ENCODE data around the gene PMM1.
"Not testable (repeated sequence)": the region's sequence is repeated elsewhere in the genome, so short reads cannot be mapped to it uniquely, and the experiment has no call there.

Gene PMM1

DNA sequence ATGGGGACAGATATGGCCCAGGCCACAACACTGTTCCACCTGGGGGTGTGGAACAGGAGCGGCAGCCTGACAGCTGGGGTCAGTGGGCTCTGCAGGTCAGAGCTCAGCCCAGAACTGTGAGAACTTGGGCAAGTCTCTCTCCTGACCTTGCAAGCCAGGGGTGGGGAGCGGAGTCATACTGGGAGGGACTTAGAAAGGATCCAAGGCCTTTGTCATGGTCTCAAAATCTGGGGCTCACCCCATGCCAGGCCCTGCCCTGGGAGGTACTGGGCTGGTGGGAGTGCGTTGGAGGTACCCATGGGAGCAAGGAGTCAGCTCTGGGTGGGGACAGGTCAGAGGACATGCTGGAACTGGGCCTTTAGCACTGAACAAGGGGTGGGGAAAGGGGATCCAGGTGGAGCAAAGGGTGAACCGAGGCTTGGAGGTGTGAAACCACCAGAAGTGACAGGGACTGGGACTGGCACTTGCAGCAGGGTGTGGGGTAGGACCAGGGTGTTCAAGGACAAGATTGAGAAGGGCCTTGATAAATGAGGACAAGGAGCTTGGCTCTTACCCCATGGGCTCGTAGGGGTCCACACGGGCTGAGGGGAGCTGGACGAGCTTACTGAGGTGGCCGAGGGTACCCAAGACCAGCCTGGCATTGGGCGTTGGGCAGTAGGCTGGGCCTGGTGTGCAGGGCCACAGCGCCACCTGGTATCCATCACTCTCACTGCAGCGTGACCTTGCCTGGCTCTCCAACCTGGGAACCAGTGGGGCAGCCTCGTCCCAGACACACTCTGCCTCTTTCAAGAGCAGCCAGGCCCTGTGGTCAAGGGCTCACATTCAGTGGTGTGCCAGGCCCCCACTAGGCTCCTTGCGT, 7.4 kb upstream of the PMM1 start:
- DNase-seq (ENCODE audit: low spot score), result peak; percentile 72

DNA sequence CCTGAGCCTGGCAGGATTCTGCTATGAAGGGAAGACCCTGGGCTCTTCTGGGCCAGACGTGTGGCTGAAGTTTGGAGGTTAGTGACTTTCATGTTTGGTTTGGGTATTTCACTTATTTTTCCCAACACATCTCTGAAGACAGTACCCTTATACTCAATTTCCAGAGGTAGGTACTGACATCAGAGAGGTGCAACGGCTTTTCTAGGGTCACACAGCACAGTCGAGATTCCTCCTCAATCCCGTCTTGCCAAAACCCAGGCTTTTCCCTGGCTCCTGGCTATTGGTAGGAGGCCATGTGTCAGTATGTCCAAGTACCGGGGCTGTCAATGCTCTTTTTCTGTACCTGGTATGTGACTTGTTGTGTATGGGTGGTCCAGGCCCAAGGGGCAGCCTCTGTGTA, 6.1 kb upstream of the PMM1 start:
- DNase-seq (ENCODE audit: low spot score), result no peak

DNA sequence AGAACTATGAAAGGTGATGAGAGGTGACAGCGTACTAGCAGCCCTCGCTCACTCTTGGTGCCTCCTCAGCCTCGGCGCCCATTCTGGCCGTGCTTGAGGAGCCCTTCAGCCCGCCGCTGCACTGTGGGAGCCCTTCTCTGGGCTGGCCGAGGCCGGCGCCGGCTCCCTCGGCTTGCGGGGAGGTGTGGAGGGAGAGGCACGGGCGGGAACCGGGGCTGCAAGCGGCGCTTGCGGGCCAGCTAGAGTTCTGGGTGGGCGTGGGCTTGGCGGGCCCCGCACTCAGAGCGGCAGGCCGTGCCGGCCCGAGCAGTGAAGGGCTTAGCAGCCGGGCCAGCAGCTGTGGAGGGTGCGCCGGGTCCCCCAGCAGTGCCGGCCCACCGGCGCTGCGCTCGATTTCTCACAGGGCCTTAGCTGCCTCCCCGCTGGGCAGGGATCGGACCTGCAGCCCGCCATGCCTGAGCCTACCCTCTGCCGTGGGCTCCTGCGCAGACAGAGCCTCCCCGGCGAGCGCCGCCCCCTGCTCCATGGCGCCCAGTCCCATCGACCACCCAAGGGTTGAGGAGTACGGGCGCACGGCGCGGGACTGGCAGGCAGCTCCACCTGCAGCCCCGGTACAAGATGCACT, 3.8 kb upstream of the PMM1 start:
- not testable (repeated sequence) for DNase-seq (ENCODE audit: low spot score)

DNA sequence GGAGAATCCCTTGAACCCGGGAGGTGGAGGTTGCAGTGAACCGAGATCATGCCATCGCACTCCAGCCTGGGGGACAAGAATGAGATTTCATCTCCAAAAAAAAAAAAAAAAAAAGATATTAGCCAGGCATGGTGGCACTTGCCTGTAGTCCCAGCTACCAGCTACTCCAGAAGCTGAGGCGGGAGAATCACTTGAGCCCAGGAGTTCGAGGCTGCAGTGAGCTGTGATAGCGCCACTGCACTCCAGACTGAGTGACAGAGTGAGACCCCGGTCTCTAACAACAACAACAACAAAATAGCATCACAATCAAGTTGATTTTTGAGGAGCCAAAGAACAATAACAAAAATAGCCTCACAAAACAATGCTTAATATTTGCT, 2.3 kb downstream of the PMM1 start:
- no peak for DNase-seq (ENCODE audit: low spot score)

DNA sequence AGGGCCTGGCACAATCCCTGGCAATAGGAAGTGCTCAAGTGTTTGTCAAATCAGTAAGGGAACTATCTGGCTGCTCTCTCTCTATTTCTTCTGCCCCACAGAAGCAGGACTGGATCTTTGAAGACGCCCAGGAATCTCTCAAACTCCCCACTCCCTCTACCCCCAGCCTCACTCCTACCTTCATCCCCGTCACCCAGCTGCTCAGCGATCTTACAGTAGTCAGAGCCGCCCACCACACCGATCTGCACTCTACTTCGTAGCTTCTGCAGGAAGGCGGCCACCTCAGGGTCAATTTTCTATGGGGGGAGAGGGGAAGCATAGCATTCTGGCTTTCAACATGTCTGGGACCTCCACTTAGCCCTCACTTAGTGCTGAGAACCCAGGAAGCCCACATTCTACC, 3.7 kb downstream of the PMM1 start:
- no peak for DNase-seq (ENCODE audit: low spot score)

DNA sequence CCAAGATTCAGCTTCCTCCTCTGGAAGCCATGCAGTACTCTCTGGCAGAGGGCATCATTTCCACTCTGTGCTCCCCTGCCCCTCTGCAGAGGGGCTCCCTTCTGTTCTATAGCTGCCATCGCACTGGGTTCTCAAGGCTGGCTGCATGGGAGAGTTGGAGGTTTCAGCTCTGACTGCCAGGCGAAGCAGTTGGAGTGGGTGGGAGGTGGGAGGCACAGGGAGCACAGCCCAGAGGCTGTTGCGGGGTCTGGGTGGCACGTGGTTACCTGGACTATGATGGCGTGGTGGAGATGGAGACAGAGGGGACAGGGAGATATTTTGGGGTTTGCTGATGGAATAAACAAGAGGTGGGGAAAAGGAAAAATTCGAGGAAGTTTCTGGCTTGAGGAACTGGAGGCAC, 4.8 kb downstream of the PMM1 start:
- DNase-seq (ENCODE audit: low spot score), result no peak

DNA sequence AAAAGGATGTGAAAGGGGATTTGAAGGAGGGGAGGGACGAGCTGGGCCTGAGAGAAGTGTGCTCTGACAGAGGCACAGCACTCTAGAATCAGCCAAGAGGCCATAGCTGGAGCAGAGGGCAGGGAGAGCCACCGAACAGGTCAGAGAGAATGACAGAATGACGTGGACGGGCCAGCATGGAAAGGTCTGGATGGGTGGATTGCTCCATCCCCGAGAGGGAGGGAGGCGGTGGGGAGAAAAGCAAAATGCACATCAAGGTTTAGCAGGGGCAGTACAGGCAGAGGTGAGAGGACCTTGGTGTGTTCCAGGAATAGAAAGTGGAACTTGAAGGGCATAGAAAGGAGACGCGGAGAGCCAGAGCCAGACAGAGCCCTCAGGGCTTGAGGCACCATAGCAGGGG, 6.9 kb downstream of the PMM1 start:
- no peak for DNase-seq (ENCODE audit: low spot score)

DNA sequence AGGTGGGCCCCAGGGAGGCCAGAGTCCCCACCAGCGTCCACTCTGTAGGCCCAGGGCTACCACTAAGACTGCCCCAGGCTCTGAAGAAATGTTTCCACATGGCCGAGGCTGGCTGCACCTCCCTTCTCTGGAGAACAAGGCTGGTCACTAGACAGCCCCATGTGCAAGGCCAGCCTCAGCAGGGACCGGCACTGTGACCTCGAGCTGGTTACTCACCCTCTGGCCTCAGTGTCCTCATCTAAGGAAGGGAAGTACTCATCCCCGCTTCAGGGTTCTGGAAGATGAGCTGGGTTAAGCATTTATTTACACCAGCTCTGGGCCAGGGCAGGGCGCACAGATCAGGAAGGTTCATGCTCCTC, 9.7 kb downstream of the PMM1 start:
- DNase-seq (ENCODE audit: low spot score), result no peak

DNA sequence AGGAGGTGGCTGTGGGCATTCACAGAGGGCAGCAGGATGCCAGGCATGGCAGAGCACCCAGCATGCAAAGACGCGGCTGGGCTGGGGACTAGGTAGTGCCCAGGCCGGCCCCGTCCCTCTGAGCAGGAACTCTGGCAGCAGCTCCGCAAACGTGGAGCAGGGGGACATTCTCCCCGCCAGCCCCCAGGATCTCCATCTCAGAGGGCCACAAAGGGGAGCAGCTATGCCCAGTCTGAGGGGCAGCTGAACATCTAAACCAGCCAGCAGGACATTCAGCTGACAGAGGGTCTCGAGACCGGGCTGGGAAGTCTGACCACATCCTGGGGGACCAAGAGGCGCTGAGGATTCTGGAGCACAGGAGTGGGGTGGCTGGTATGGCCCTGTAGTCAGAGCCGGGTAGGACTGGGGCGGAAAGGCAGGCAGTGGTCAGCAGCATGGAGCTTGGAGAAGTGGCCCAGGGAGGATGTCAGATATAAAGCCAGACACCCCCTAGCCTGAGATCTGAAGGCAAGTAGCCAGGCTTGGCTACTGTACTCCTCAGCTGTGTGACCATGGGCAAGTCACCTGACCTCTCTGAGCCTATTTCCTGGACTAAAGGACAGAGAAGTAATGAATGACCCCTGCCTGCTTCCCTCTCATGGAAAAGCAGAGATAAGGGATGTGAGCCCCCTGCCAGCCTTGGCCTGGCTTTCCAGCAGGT, 10.2 kb downstream of the PMM1 start:
- no peak for DNase-seq (ENCODE audit: low spot score)

DNA sequence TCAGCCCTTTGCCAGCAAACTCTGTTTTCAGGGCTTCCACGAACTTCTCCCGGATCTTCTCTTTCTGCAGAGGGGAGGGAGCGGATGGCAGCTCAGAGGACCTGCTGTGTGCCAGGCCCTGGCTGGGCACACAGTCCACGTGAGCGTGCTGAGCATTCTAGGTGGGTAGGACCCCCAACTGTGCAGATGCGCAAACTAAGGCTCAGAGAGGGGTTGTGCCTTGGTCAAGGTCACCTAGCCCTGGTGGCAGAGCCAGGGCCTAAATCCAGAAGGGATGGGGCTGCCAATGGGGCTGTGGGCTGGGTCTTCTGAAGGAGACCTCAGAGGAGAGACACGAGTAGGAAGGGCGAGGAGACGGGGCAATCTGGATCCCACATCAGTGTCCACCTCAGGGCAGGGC, 10.8 kb downstream of the PMM1 start:
- DNase-seq (ENCODE audit: low spot score), result no peak

DNA sequence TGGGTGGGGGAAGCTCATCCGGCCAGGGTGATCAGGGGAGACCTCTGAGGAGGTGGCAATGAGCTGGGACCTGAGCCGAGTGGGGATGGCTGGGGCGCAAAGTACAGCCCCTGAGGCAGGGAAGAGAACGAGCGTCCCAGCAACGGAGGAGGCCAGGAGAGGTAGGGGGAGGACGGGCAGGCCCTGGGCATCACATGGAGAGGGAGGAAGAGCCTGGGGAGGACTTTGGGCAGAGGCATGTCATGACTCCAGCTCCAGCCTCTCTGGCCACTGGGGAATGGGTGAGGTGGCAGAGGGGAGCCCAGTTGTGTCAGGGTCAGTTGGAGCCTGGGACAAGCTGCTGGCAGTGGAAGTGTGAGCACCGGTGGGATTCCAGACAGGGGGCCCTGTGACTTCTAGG, 11.5 kb downstream of the PMM1 start:
- no peak for DNase-seq (ENCODE audit: low spot score)

DNA sequence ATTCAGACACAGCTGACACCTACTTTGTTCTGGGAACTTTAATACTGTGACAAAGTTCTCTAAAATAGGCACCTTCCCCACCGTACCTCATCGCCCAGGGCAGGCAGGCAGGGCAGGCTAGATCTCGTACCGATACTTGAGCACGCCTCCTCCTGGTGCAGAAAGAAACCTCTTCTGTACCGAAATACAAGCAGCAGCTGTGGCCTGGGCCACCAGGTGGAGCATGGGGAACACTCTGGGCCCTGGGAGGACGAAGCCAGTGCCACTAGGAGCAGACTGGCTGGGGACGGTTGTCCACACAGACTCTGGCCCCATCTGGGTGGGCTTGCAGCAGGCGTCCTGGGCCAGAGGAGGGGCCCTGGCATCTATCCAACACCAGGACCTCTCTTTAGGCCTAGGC, 12.8 kb downstream of the PMM1 start:
- DNase-seq (ENCODE audit: low spot score), result peak; percentile 56

DNA sequence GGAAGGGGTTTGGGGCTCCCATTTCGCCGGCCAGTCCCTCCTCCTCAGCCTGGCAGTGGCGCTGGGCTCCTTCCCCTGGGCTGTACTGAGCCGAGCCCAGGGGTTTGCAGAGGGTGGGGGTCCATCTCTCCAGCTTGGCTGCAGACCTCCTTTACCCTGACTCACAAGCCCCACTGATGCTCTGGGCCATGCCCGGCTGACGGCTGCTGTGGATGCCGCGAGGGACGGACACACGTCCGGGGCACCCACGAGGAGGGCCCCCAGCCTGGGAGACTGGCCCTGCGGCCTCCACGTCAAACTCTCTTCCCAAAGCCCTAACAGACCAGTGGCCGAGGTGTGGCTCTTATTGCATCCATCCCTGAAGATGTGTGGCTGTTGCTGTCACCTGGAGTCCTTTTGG, 14.1 kb downstream of the PMM1 start:
- no peak for DNase-seq (ENCODE audit: low spot score)

DNA sequence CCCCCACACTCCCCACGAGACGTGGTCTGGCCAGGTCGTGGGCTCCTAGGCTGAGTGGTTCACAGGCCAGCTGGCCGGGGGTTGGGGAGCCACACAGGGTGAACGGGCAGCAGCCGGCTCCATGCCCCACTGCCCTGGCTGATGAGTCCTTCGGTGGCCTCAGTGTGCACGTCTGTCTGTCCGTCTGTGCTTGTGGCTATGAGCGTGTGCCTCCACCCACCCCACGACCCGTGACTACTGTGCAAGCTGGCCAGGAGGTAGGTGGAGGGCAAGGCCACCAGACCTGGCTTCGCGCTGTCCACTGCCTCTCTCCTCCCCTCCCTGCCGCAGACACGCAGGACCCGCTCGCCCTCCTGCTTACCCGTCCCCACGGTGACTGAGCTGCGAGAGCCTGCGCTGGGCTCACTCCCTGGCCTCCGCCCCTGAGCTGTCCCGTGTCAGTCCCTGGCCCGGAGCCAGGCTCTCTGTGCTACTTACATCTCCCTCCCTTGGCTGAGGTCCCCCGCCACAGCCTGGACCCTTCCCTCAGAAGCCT, 14.7 kb downstream of the PMM1 start:
- no peak for DNase-seq (ENCODE audit: low spot score)

DNA sequence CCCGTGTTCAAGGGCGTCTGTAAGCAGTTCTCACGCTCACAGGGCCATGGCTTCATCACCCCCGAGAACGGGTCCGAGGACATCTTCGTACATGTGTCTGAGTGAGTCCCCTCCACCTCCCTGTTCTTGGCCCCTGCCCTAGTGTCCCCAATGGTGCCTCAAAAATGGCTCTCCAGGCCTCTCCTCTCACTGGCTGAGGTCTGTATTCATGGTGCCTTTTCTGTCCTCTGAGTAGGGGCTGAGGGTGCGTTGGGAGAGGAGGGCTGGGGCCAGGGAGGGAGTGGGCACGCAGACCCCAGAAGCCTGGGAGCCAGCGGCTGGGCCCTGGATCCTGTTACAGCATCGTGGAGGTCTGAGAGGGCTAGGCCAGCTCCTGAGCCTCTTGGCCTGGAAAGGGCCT, 16.0 kb downstream of the PMM1 start:
- no peak for DNase-seq (ENCODE audit: low spot score)

DNA sequence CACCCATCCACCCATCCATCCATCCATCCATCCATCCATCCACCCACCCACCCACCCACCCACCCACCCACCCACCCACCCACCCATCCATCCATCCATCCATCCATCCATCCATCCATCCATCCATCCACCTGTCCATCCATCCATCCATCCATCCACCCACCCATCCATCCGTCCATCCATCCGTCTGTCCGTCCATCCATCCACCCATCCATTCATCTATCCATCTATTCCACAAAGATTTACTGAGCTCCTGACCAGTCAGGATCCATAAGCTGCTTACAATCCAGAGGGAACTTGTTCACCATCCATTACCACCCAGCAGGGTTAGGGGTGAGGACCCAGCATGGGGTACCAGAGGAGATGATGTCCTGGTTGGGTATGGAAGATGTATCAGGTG, 17.3 kb downstream of the PMM1 start:
- DNase-seq (ENCODE audit: low spot score), result not testable (repeated sequence)

DNA sequence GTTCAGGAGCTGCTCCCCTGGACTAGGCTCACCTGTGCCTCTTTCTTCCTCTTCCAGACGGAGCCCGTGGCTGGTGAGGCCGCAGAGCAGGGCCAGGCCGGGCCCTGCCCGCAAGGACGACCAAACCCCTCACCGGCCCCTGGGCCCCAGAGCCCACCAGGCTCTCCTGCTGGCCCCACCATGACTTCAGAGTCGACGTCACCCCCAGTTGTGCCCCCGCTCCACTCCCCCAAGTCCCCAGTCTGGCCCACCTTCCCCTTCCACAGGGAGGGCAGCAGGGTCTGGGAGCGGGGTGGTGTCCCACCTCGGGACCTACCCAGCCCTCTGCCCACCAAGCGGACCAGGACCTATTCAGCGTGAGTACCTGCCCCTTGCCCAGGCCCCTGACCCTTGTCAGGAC, 17.9 kb downstream of the PMM1 start:
- DNase-seq (ENCODE audit: low spot score), result no peak

DNA sequence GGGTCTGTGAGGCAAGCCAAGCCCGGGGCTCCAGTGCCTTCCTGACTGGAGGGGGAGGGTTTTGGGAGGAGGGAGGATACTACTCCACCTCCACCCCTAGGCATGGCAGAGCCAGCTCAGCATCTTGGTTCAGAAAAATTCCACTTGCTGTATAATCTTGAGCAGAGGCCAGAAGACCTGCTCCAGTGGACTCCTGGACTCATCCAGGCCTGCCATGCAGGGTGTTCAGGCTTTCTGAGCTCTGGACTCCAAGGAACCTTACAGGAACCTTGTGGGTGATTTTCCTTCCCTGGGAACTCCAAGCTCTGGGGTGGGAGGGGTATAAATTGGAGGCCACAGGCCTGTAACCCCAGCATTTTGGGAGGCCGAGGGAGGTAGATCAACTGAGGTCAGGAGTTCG, 19.4 kb downstream of the PMM1 start:
- DNase-seq (ENCODE audit: low spot score), result no peak

DNA sequence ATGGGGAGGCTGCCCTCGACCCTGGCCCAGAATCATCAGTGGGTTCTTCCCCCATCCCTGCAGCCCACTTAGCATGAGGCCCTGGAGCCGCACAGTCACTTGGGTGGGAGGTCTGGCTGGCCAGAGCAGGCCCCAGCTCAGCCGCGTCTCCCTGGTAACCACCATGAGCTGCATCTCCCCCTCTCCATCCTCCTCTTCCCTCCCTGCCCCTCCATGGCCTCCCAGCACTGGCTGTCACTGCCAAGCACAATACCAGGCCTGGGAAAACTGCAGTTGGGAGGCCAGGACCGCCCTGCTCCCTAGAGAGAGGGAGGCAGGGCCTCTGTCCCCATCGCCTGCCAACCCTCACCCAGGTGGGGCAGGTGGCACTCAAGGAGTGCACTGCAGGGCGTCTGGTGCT, 20.8 kb downstream of the PMM1 start:
- DNase-seq (ENCODE audit: low spot score), result no peak

DNA sequence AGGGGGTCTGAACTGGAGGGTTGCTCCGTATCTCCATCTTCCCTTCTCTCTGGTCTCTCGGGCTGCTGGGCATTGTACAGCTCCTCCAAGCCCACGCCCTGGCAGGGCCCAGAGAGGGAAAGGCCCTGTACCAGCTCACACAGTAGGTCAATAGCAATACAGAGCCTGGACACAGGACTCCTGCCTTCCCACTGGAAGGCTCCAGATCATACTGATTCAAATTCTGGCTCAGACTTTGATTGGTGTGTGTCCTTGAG, 22.2 kb downstream of the PMM1 start:
- DNase-seq (ENCODE audit: low spot score), result no peak

DNA sequence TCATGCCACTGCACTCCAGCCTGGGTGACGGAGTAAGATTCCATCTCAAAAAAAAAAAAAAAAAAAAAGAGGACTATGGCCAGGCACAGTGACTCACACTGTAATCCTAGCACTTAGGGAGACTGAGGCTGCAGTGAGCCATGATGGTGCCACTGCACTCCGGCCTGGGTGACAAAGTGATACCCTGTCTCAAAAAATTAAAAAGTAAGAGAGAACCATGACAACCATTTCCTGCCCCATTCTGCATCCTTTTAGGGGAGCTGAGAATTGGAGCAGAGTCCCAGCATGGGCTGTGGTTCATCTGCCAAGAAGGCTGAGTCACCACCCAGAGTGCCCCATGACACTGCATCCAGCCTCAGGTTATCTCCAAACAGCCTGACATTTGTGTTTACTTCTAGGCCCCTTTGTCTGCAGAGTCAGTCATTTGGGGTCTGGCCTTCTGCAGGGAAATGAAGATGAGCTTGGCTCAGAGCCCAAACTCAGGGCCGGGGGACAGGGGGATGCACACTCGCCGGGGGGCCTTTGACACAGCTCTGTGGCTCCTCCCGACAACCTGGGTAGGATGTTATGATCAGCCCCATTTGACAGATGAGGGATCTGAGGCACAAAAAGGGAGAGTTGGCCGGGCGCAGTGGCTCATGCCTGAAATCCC, 24.1 kb downstream of the PMM1 start:
- DNase-seq (ENCODE audit: low spot score), result peak; percentile 88

DNA sequence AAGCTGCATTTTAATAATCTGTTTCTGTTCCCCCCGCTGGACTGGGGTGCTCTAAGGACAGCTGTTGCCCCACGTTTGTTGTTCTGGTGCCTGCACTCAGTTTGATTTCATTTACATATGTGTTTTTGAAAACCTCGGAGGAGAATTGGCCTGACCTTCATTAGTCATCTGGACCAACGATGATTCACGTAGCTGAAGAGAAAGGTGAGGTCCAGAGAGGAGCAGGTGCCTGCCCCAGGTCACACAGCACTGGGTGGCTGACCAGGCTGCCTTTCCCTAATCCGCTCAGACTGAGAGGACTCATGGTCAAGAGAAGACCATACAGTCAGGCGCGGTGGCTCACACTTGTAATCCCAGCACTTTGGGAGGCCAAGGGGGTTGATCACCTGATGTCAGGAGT, 25.1 kb downstream of the PMM1 start:
- no peak for DNase-seq (ENCODE audit: low spot score)
